DMS79 (cell line): ENCODE data around the gene FKTN.
"Not testable (repeated sequence)": the region's sequence is repeated elsewhere in the genome, so short reads cannot be mapped to it uniquely, and the experiment has no call there.

Experiments used
- DNase-seq: peaks from one replicate; lab custom pipeline; 2025; lab: John Stamatoyannopoulos, UW

FKTN gene

DNA sequence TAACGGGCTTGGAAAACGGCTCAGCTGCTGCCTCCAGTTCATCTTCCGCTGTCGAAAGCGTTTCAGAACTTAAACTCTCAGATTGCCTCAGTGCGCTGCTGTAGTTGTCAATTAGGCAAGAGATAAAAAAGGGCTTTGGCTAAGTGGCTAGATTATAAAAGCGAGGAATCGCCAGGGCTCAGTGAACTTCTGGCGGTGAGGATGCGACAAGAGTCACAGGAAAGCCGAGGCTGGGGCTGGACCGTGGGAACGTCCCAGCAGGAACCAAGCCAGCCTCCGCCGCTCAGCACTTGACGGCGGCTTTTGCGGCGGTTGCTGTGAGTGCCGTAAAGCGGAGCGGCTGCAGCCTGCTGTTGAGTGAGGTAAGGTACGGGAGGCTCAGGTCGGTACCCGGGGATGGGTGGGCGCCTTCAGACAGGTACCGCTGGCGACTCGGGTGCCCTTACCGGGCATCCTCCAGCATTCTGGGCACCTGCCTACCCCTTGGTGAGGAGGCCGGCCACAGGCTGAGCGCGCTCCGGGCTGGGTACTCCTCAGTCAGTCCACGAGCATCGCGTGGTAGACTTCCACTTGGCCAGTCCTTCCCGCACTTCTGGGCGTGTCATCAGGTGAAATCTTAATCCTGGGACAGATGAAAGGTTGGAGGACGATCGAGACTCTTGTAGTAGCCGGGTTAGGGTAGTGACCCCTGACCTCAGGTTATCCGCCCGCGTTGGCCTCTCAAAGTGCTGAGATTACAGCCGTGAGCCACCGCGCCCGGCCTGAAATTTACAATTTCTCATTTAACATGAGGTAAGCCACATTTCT is at the start of gene FKTN:
TSS of gene FKTN (plus strand) at position 328 of the 807 bp plus-strand sequence. CDS start 16,902 bp downstream, outside the sequence.
- DNase-seq, result peak; percentile 22

DNA sequence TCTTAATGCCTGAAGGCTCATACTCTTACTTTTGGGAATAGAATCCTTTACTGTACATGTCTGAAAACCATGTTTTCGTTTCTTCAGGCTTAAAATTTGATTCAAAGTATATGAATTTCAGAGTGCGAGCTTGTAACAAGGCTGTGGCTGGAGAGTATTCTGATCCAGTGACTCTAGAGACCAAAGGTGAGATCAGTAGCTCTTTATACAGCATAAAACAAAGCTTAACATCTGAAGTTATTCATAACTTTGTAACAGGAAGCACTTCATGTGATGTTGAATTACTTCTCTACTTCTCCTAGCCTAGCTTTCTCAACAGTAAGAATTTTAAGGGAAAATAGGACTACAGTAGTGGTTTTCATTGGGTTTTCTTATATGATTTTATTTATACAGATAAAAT is 49.4 kb upstream of the FKTN start:
- no peak for DNase-seq

DNA sequence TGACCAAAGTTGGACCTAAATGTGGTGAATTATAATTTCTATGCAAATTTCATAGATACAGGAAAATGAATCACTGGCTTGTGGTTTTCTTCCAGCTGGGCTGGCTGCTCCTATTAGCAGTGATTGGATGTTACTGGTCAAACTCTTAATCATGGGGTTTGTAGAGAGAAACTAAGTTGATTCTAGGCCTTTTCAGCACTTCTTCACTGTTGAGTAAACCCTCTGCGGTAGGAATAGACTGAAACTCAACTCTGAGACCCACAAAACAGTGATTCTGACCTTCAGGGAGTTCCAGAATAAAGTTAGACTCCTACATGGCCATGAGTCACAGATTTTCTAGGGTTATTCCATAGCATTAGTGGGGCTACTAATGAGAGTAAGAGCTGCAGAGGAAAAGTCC is 47.9 kb upstream of the FKTN start:
- no peak for DNase-seq

DNA sequence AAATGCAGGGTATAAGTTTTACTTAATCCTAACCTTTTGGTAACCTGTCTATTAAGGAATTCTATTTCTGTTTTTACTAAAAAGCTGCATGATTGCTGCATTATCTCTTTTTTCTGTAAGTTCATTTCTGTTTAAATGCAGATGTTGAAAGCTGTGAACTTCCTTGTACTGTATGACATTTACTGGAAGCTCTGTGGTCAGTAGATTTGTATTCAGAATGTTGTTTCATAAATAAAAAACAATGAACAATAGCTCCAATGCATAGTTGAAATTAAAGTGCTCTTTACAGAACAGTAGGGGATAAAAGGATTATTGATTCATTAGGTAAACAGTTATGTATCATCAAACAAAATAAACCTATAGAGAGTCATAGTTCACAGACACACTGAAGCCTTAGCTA is 46.5 kb upstream of the FKTN start:
- no peak for DNase-seq

DNA sequence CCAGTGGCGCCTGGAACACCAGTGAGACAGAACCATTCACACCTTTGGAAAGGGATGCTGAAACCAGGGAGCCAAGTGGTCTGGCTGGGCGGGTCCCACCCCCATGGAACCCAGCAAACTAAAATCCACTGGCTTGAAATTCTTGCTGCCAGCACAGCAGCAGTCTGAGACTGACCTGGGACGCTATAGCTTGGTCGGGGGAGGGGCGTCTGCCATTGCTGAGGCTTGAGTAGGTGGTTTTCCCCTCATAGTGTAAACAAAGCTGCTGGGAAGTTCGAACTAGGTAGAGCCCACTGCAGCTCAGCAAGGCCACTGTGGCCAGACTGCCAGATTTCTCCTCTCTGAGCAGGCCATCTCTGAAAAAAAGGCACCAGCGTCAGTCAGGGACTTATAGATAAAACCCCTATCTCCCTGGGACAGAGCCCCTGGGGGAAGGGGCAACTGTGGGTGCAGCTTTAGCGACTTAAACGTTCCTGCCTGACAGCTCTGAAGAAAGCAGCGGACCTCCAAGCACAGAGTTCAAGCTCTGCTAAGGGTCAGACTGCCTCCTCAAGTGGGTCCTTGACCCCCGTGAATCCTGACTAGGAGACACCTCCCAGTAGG is 42.0 kb upstream of the FKTN start:
- DNase-seq, result no peak

DNA sequence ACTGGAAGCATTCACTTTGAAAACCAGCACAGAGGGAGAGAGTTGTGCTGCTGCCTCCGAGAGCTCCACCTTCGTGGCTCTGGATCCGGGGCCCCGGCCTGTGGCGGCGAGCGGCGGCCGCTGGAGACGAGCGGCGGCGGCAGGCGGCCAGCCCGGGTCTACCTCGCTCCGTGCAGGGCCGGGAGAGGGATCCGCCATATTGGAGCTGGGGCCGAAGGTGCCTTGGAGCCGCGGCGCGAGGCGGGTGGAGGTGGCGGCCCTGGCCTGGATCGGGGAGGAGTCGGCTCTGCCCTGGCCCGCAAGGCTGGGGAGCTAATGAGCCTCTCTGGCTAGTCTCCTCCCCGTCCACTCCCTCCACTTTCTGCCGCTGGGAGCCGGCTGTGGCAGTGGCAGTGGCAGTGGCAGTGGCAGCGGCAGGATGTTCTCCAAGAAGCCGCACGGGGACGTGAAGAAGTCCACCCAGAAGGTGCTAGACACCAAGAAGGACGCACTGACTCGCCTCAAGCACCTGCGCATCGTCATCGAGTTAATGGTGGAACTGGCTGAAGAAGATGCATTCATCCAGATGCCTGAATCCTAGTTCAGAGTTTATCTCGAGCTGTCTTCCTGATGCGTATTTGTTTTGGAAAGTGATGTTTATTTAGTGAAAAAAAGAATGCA is 38.1 kb upstream of the FKTN start:
- DNase-seq, result peak; percentile 0

DNA sequence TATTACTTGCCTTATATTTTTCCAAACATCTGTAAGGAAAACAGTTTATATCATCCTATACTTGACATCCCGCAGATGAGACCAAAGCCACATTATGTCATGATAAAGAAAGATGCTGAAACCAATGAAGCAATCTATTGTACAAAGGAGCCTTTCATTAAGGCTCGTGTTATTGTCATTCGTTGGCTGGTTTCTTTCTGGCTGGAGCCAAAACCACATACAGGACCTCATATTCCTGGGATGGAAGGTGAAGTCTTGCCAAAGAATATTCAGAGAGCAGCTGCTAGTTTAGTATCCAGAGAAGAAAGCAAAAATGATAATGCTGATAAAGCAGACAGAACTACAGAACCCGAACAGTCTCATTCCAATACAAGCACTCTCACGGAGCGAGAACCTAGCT is 36.9 kb upstream of the FKTN start:
- not testable (repeated sequence) for DNase-seq

DNA sequence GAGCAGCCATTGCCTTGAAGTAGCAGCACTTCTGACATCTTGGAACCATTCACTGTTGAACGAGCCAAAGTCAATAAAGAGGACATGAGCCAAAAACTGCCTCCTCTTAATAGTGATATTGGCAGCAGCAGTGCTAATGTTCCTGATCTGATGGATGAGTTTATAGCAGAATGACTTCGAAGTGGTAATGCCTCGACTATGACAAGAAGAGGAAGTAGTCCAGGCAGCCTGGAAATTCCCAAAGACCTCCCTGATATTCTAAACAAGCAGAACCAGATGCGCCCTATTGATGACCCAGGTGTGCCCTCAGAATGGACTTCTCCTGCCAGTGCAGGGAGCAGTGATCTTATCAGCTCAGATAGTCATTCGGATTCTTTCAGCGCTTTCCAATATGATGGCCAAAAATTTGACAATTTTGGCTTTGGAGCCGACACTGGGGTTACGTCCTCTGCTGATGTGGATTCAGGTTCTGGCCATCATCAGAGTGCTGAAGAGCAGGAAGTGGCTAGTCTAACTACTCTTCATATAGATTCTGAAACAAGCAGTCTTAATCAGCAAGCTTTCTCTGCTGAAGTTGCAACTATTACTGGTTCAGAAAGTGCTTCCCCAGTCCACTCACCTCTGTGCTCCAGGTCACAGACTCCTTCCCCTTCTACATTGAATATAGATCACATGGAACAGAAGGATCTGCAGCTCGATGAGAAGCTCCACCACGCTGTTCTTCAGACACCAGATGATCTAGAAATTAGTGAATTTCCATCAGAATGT is 35.1 kb upstream of the FKTN start:
- not testable (repeated sequence) for DNase-seq

DNA sequence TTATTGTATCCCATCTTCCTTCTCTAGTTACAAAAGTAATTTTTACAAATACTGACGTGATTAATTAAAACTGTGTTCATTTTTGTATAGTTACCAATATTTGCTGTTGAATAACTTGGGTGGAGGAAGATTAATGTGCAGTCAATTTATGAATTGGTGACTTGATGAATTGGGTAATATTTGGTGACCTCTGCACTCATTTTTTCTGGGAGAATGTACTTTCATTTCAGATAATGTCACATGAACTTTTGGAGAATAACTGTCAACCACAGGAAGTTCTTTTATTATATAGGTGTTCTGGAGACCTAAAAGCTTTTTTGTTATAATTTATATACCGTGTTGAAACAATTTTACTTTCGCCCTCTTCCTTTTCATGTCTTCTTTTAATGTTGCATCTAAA is 26.4 kb upstream of the FKTN start:
- no peak for DNase-seq

DNA sequence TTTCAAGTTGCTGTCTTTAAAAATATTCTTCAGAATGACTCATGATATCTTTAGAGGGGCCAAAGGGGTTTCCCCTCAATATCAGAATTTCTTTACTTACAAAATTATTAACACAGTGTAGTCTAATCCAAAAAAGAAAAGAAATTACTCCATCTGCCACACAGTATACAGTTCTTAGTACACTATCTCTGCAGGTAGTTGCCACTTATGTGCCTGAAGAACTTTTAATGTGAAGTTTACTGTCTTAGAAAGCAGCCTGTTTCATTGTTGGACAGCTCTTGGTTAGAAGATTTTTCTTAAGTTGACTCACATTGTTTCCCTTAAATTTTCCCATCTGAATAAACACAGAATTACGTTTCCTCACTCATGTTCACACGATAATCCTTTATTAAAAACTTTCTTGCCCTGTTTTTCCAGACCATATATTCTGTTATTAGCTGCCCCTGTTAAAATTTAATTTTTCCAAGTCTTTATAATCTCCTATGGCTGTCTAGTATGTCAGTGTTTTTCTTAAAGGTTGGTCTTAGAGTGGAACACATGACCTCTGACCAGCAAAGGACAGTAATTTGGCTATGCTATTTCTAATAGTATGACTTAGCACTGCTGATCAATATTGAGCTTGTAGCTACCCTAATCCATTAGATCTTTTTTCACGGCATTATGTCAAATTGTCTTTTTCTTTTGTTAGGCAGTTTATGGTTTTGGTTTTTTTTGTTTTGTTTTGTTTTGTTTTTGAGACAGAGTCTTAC is 21.8 kb upstream of the FKTN start:
- DNase-seq, result no peak

DNA sequence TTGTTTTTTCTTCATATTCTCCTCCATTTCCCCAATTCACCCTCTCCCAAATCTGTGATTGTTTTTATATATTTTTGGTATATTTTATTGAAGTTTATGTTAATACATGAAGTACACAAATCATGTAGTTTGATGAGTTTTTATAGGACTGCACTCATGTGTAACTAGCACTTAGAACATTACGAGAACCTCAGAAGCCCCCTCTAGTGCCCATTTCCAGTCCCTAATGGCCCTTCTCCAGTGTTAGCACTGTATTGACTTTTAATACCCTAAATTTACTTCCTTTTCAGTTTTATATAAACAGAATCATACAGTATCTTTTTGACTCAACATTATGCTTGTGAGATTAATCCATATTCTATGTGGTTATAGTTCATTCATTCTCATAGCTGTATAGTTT is 18.5 kb upstream of the FKTN start:
- no peak for DNase-seq

DNA sequence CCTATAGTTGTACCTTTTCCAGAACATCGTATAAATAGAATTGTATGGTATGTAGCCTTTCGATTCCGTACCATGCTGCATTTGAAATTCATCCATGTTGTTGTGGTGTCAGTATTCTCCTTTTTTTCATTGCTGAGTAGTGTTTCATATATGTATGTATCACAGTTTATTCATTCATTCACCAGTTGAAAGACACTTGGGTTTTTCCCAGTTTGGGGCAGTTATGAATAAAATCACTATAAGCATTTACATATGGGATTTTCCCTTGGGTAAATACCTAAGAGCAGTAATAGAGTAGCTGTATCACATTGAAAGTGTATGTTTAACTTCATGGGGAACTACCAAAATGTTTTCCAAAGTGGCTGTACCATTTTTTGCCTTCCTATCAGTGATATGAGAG is 16.1 kb upstream of the FKTN start:
- no peak for DNase-seq

DNA sequence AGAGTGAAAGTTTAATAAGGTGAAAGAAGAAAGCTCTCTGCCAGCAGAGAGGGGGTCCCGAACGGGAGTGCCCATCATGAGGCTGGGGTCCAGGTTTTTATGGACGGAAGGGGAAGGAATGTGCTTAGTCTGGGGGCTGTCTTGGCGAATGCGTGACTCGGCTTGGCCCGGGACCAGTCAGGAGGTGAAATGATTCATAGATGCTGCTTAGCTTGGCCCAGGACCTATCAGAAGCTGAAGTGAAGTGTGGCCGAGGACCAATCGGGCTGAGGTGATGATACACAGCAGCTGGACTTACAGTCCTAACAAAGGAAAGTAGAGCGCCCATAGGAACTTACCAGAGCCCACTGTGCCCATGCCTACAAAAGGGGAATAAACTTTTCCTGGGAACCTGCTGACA is 3.9 kb upstream of the FKTN start:
- DNase-seq, result no peak

DNA sequence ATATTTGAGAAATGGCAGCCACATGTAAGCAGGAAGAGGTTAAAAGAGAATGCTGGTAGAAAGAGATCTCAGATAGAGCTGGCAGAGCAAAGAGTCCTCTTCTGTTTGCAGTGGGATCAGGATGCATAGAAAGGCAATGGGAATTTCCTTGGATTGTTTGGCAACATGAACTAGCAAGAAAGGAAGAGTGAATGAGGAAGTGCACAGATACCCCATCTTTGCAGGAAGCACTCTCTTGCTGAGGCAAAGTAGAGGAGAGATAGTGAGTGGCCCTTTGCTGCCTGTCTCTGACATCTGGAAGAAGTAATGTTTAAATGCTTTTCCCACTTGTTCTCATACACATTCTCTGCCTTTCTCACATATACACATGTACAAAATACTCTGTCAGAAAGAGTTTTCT is 14.5 kb downstream of the FKTN start:
- DNase-seq, result no peak

DNA sequence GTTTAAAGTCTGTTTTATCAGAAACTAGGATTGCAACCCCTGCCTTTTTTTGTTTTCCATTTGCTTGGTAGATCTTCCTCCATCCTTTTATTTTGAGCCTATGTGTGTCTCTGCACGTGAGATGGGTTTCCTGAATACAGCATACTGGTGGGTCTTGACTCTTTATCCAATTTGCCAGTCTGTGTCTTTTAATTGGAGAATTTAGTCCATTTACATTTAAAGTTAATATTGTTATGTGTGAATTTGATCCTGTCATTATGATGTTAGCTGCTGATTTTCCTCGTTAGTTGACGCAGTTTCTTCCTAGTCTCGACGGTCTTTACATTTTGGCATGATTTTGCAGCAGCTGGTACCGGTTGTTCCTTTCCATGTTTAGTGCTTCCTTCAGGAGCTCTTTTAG is 22.0 kb downstream of the FKTN start:
- not testable (repeated sequence) for DNase-seq

DNA sequence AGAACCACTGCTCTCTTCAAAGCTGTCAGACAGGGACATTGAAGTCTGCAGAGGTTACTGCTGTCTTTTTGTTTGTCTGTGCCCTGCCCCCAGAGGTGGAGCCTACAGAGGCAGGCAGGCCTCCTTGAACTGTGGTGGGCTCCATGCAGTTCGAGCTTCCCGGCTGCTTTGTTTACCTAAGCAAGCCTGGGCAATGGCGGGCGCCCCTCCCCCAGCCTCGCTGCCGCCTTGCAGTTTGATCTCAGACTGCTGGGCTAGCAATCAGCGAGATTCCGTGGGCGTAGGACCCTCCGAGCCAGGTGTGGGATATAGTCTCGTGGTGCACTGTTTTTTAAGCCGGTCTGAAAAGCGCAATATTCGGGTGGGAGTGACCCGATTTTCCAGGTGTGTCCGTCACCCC is 23.6 kb downstream of the FKTN start:
- DNase-seq, result not testable (repeated sequence)

DNA sequence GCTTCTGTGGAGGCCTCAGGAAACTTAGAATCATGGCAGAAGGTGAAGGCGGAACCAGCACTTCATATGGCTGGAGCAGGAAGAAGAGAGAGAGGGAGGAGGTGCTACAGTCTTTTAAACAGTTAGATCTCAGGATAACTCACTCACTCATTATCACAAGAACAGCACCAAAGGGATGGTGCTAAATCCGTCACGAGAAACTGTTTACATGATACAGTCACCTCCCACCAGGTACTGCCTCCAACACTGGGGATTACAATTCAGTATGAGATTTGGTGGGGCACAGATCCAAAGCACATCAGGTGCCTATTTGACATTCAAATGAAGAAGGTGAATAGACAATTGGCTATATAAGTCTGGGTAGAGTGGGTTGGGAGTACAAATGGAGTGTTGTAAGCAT is 35.2 kb downstream of the FKTN start:
- no peak for DNase-seq

DNA sequence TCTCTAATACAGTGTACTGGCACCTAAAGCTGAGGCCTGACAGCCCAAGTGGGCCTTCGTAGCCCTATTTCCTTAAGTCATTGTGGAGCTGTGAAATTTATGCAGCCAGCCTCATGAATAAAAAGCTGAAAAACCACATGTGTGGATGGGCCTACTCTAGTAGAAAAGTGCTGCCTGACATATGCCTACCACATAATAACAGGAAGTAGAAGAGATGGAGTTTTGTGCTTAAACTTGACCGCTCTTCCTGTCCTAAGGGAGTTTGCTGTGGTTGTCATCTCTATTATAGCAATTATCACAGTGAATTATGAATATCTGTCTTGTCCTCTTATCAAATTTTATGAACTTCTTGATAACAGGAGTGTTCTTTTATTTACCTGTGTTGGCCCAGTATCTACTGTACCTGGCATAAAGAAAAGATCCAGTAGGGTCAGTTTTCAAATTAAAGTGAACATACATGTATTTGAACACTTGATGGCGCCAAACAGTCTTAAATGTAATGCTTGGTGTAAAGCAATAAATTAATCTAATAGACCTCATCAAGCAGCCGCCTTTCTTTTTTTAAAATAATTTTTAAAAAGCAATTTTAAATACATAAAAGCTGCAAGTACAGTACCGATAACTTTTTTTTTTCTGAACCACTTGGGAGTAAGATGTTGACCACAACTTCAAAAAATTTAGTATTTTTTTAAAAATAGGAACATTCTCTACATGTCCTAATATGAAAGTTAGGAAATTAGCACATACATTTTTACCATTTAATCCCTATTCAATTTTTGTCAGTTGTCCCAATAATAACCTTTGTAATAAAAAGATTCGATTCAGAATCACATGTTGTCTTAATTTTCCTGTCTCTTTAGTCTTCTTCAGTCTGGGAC is 51.0 kb downstream of the FKTN start:
- DNase-seq, result no peak

DNA sequence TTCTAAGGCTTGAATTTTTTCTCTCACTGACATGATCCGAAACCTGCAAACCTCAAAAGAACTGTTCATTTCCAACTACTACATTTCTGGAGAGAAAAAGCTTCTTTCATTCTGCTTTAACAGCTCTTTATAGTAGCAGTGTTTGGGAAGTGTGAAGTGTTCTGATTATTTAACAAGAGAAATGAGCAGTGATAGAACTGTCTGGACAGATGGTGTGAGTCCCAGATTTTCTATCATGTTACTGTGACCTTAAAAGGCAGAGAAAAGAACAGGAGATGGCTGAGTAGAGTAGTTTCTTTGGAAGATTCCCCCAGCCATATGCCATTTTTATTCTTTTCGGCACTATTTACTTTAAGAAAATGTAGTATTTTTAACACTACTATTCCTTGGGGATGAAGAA is 63.1 kb downstream of the FKTN start:
- DNase-seq, result no peak

DNA sequence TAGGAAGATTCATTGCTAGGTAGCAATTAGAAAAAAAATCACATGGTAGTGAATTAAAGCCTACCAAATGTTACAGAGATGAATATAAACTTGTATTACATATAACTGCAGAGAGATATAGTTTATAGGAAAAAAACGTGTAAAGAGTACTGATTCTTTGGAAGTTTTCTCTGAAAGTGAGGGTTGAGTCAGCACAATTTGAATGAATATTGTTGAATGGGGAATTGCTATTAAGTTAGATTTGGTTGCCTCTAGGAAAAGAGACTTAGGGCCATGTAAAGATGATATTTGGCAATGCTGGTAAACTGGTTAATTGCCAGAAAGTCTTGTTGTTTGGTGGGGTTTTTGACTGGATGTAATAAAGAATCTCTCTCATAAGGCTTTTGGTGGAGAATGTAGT is 67.2 kb downstream of the FKTN start:
- DNase-seq, result no peak

DNA sequence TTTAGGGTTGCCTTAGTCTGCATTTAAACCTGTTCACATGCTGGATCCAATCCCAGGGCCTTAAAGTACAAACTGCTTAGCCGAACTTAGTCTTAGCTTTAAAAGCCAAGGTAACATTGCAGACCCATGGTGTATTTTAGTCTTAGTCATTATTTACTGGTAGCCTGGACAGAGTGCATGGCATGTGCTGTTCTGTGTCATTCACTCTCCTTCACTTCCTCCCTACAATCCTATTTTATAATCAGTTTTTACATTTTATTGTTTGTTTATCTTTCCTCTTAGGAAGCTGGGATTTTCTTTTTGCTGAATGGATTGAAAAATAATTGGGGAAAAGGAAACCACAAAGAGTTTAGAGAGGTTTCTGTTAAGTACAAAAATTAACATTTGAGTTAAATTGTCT is 74.9 kb downstream of the FKTN start:
- DNase-seq, result no peak
